Endothelial cell (in vitro differentiated cells): Measurements from ENCODE around the gene SEPTIN1. TPM values are rescaled to one million over a fixed set of nuclear protein-coding genes. Genes with fewer than 3 reads are reported as not detected.

Experiments used
- DNase-seq: peaks from one replicate; pipeline ENCODE4 v3.0.0; 2021; ENCODE audit warnings: low spot score
- H3K27ac Mint-ChIP-seq: one replicate; pipeline ENCODE4 v1.8.0; 2021; ENCODE audit warnings: mixed read lengths, inconsistent platforms; ENCODE audit not compliant: unreplicated experiment
- H3K27me3 Mint-ChIP-seq: one replicate; pipeline ENCODE4 v1.8.0; 2021; ENCODE audit warnings: mild to moderate bottlenecking, moderate library complexity, mixed read lengths, inconsistent platforms; ENCODE audit not compliant: unreplicated experiment
- H3K36me3 Mint-ChIP-seq: one replicate; pipeline ENCODE4 v1.8.0; 2021; ENCODE audit warnings: mild to moderate bottlenecking, low read depth, mixed read lengths, inconsistent platforms; ENCODE audit not compliant: unreplicated experiment
- H3K4me1 Mint-ChIP-seq: one replicate; pipeline ENCODE4 v1.8.0; 2021; ENCODE audit warnings: mild to moderate bottlenecking, mixed read lengths, inconsistent platforms; ENCODE audit not compliant: unreplicated experiment
- H3K4me3 Mint-ChIP-seq: one replicate; pipeline ENCODE4 v1.8.0; 2021; ENCODE audit warnings: mild to moderate bottlenecking, mixed read lengths, inconsistent platforms; ENCODE audit not compliant: unreplicated experiment
- H3K9me3 Mint-ChIP-seq: one replicate; pipeline ENCODE4 v1.8.0; 2021; ENCODE audit warnings: mixed read lengths, inconsistent platforms; ENCODE audit not compliant: unreplicated experiment
- CTCF ChIP-seq: fragments of 200-600 bp; sonication (generic); IDR thresholded peaks from one replicate; pipeline ENCODE4 v1.5.0; 2021; ENCODE audit warnings: antibody characterized with exemption; ENCODE audit not compliant: unreplicated experiment
- total RNA-seq: library from RNA; stranded (reverse); fragmentation: NEBNext Ultra II Directional; extraction: Animal tissue kit (Norgen Biotek cat#: 25700); gene quantifications from one replicate; pipeline ENCODE4 v1.2.1, GENCODE V29; 2021; ENCODE audit not compliant: unreplicated experiment

The SEPTIN1 gene
- total RNA-seq, 1 donor from 2014 or later: 1.6 TPM

GRCh38 chr16:30379158-30379783 is 3.1 kb downstream of the SEPTIN1 start:
- Mint-ChIP-seq H3K27ac (no peak overlapping the region), H3K36me3 (peaks cover 4% of the 10 kb centered on the region), H3K4me3 (peak overlapping the region; percentile 89), H3K27me3 (peaks cover 6% of the 10 kb centered on the region), H3K9me3 (no peaks in the 10 kb centered on the region), H3K4me1 (peaks cover 14% of the 10 kb centered on the region)
- no peak for DNase-seq
- no peak for TF ChIP-seq CTCF

- H3K9me3 Mint-ChIP-seq: no peaks in the 10 kb centered on the region
- H3K27me3 Mint-ChIP-seq: peaks cover 6% of the 10 kb centered on the region
- peaks cover 14% of the 10 kb centered on the region for H3K4me1 Mint-ChIP-seq
- peaks cover 4% of the 10 kb centered on the region for H3K36me3 Mint-ChIP-seq
- TF ChIP-seq CTCF: no peak
- DNase-seq: peak; percentile 100
- peak overlapping the region; percentile 97 for H3K27ac Mint-ChIP-seq
- peak overlapping the region; percentile 89 for H3K4me3 Mint-ChIP-seq
Observed at GRCh38 chr16:30378236-30379157, 3.9 kb downstream of the SEPTIN1 start.

GRCh38 chr16:30377812-30378235 is 4.5 kb downstream of the SEPTIN1 start:
- H3K27ac Mint-ChIP-seq: peak overlapping the region; percentile 97
- TF ChIP-seq CTCF: no peak
- H3K27me3 Mint-ChIP-seq: peaks cover 6% of the 10 kb centered on the region
- peak; percentile 80 for DNase-seq
- H3K9me3 Mint-ChIP-seq: no peaks in the 10 kb centered on the region
- peaks cover 4% of the 10 kb centered on the region for H3K36me3 Mint-ChIP-seq
- H3K4me3 Mint-ChIP-seq: peak overlapping the region; percentile 89
- H3K4me1 Mint-ChIP-seq: peaks cover 14% of the 10 kb centered on the region

GRCh38 chr16:30377050-30377811 is 5.1 kb downstream of the SEPTIN1 start:
- peaks cover 9% of the 10 kb centered on the region for H3K4me1 Mint-ChIP-seq
- H3K36me3 Mint-ChIP-seq: peaks cover 4% of the 10 kb centered on the region
- peak overlapping the region; percentile 89 for H3K4me3 Mint-ChIP-seq
- H3K27me3 Mint-ChIP-seq: peaks cover 6% of the 10 kb centered on the region
- TF ChIP-seq CTCF: no peak
- H3K27ac Mint-ChIP-seq: peak overlapping the region; percentile 97
- no peak for DNase-seq
- H3K9me3 Mint-ChIP-seq: no peaks in the 10 kb centered on the region
